GM10266 (cell line): ENCODE results near the gene CDKL5.

Source experiments
- DNase-seq: peaks from one replicate; pipeline ENCODE4 v3.0.0; 2012; ENCODE audit errors: extremely low spot score
- CTCF ChIP-seq: IDR thresholded peaks from 2 replicates; pipeline ENCODE4 v1.5.1; 2012; ENCODE audit warnings: mild to moderate bottlenecking, low read depth; ENCODE audit not compliant: control insufficient read depth, insufficient read depth; ENCODE audit errors: missing control alignments

Gene CDKL5

GRCh38 chrX:18638398-18638797 lies 213.0 kb downstream of the CDKL5 start:
- no peak for TF ChIP-seq CTCF
- DNase-seq = no peak

- no peak for DNase-seq
- no peak for TF ChIP-seq CTCF
Observed at GRCh38 chrX:18639280-18639679, 213.9 kb downstream of the CDKL5 start.

- no peak for TF ChIP-seq CTCF
- DNase-seq = no peak
Observed at GRCh38 chrX:18640686-18641085, 215.3 kb downstream of the CDKL5 start.

- no peak for TF ChIP-seq CTCF
- DNase-seq = no peak
Observed at GRCh38 chrX:18643243-18643642, 217.8 kb downstream of the CDKL5 start.

GRCh38 chrX:18643853-18644252 lies 218.4 kb downstream of the CDKL5 start:
- DNase-seq = no peak
- TF ChIP-seq CTCF = no peak

- no peak for TF ChIP-seq CTCF
- no peak for DNase-seq
Observed at GRCh38 chrX:18647621-18648020, 222.2 kb downstream of the CDKL5 start.

GRCh38 chrX:18649498-18649951 lies 224.1 kb downstream of the CDKL5 start:
- no peak for DNase-seq

More at GRCh38 chrX:18649498-18649951, 224.1 kb downstream of the CDKL5 start:
- no peak for TF ChIP-seq CTCF
